Sciatic nerve (tissue), 2 donors: ENCODE measurements around the gene CD101. TPM values are rescaled to one million over a fixed set of nuclear protein-coding genes. Genes with fewer than 3 reads are reported as not detected.

Experiments
- ATAC-seq: fragments of 200-7000 bp; cut with Tn5 transposase; one replicate; pipeline ENCODE4 v1.9.1; 2020; ENCODE audit warnings: mild to moderate bottlenecking, moderate library complexity
- DNase-seq: peaks from one replicate; pipeline ENCODE4 v3.0.0-alpha.2; 2020; ENCODE audit warnings: low spot score
- intact Hi-C: fragments of 100-400 bp; cut with DNase I; formaldehyde crosslinking; loops from one replicate; pipeline ENCODE4 v1.14.2; 2022
- total RNA-seq: library from RNA; stranded (reverse); fragmentation: NEBNext Ultra II Directional; extraction: Animal tissue kit (Norgen Biotek cat#: 25700); gene quantifications from one replicate; pipeline ENCODE4 v1.2.1, GENCODE V29; 2021
- donor health status: DM: no; HTN: no; CAD: no.
- donor health status: DM: no; HTN: no; CAD: no.

CD101 gene
- total RNA-seq, 1 donor from 2014 or later: 1.0 TPM

DNA sequence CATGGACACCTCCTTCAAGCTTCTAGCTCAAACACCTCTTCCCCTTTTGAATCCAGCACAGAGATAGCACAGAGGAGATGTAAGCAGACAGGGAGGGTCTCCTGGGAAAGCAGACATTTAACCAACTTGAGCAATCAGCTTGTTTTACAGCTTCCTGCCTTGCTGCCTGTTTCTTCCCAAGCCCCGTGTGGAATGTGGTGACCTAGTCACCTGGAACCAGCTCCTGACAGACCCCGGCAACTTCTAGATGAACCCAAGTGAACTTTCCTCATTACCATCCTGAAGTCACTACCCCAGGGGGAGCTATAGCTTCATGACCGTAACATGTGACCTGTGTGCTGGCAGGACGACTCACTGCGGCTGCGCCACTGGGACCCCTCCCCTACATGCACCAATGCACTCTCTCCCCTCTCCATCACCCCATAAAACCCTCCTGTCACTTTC is 34.5 kb downstream of the CD101 start:
- DNase-seq: no peak
- no peak for ATAC-seq
- intact Hi-C loops: no loop called here

- intact Hi-C loops: no loop called here
- ATAC-seq (no peak), DNase-seq (no peak)
Measured at GRCh38 chr1:117037802-117038201, 36.2 kb downstream of the CD101 start.

- no peak for ATAC-seq
- no peak for DNase-seq
- intact Hi-C loops: no loop called here
Measured at GRCh38 chr1:117038236-117038635, 36.7 kb downstream of the CD101 start.

- ATAC-seq: no peak
- intact Hi-C loops: loop anchor here (10.0 kb wide), 1 partner anchor 319 kb away; no protein-coding TSS in a partner anchor
Measured at GRCh38 chr1:117044217-117044616, 42.7 kb downstream of the CD101 start.

GRCh38 chr1:117045644-117046043 is 44.1 kb downstream of the CD101 start:
- intact Hi-C loops: loop anchor here (10.0 kb wide), 1 partner anchor 321 kb away; no protein-coding TSS in a partner anchor
- DNase-seq: no peak
- ATAC-seq: no peak

More at GRCh38 chr1:117044217-117044616, 42.7 kb downstream of the CD101 start:
- no peak for DNase-seq

DNA sequence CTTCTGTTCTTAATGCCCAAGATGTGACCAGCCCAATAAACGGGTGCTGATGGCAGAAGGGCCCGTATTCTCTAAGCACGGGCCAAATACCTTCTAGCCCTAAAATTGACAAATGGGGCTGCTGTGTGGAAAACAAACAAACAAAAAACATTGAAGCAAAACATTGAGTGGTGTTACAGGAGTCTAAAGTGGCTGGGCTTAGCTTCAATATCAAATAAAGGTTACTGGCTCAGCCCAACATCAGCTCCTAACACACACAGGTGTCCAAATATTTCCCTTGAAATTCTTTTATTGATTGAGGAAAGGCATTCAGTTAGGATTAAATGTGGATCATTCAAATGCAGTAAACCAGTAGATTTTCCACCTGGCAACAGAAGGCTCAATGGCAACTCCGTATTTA is 45.2 kb downstream of the CD101 start:
- intact Hi-C loops: loop anchor here (10.0 kb wide), 1 partner anchor 322 kb away; no protein-coding TSS in a partner anchor

DNA sequence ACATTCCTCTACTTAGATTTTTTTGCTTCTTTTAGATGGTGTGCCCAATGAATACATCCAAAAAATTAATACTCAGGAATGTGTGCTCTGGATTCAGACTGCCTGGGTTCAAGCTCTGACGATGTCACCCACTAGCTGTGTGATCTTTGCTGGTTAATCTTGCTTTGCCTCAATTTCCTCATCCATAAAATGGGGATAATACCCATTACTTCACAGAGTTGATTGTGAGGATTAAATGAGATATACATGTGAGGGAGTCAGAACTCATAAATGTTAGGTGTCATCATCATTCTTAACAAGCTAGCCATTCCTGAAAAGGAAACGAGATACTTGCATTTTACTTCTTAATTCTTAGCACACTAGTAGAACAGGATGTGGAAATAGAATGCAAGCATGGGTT is 45.7 kb downstream of the CD101 start:
- DNase-seq: no peak
- ATAC-seq: no peak
- intact Hi-C loops: loop anchor here (10.0 kb wide), 1 partner anchor 322 kb away; no protein-coding TSS in a partner anchor

More for the DNA sequence above, 45.2 kb downstream of the CD101 start:
- no peak for ATAC-seq
- no peak for DNase-seq

- peak; percentile 73 for ATAC-seq
- intact Hi-C loops: loop anchor here (10.0 kb wide), 1 partner anchor 325 kb away; no protein-coding TSS in a partner anchor
- no peak for DNase-seq
Measured at GRCh38 chr1:117049857-117050256, 48.3 kb downstream of the CD101 start.

DNA sequence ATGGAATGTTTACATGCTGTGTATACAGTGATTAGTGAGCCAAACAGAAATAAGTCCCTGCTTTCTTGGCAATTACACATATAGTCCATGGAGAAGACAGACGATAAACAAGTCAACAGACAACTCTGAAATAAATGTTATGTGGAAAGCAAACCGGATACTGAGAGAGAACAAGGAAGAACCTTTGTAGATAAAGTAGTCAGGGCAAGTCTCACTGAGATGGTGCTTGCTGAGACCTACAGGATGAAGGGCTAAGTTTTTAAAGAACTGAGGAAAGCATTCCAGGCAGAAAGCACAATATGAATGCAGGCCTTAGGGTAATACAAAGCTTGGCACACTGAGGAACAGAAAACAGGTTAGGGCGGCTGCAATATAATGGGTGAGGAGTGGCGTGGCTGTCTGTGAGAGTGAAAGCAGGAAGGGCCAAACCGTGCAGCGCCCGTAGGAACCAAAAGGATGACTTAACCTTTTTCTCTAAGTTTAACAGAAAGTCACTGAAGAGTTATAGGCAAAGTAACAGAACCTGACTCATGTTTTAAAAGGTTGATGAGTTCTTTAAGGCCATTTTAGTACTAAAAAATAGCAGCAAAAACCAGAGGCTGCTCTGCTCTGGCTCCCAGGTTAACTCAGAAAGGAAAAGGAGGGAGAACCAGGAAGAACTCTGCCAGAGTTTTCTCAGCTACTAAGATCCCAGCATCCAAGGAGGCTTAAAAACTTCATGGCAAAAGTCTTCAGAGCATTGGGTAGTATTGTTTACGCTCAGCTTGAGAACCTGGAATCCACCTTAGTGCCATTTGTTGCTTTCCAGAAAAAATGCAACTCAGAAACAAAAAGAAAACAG is 49.9 kb downstream of the CD101 start:
- intact Hi-C loops: no loop called here
- ATAC-seq (peak; percentile 52), DNase-seq (no peak)

- DNase-seq (no peak), ATAC-seq (no peak)
- intact Hi-C loops: no loop called here
Measured at GRCh38 chr1:117054068-117054467, 52.5 kb downstream of the CD101 start.

DNA sequence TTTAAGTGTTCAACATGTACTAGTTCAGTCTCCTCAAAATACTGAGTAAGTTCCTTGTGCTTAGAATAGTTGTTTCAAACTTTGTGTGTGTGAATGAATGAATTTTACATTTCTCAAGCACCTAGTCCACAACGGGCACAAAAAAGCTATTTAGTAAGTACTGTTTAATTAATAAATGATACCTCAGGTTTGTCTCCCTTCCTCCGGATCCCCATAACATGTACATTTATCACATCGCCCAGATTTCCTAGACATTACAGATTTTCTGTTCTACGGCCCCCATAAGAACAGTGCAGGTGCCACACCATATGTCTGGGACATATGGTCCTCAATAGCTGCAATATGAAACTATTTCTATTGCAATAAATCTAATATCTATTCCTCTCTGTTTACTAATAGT is 57.2 kb downstream of the CD101 start:
- ATAC-seq (no peak), DNase-seq (no peak)
- intact Hi-C loops: no loop called here

GRCh38 chr1:117059334-117059677 is 57.7 kb downstream of the CD101 start:
- intact Hi-C loops: no loop called here
- DNase-seq: no peak
- no peak for ATAC-seq

DNA sequence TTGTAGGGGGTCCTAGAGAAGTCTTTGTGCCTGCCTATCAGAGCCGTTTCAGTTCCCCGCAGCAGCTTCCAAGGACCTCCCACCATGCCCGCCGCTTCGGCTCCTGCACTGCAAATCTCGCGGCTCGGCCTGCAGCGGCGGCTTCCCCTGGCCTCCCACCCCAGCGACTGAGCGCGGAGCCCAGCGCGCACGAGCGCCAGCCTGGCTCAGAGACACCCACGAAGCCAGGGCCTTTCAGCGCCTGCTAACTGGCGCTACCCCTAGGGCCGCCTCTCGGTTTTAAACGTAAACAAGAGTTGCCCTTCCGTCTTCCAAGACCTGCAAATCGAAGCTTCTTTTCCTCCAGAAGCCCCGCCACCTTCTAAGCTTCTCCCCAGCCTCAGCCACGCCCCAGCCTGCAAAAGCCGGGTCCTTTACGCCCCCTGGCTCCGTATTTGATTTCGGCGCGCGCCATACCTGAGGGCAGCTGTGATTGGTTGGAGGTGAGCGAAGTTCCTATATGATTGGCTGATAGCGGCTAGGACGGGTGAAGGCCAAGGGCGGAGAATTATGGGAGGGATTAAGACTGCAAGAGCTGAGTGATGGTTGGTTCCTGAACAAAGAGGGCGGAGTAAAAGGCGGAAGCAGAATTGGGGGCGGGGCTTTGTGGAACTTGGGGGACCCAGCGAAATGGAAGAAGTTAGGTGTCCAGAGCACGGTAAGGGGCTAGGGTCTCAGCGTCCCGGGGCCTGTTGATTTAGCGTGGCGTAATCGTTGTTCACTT is 58.3 kb downstream of the CD101 start, which contains the start of gene TTF2:
TSS of gene TTF2 (plus strand) at position 649 of the 763 bp plus-strand sequence. CDS start at position 670, 21 bp downstream.
- DNase-seq: peak; percentile 95
- peak; percentile 100 for ATAC-seq
- intact Hi-C loops: no loop called here

DNA sequence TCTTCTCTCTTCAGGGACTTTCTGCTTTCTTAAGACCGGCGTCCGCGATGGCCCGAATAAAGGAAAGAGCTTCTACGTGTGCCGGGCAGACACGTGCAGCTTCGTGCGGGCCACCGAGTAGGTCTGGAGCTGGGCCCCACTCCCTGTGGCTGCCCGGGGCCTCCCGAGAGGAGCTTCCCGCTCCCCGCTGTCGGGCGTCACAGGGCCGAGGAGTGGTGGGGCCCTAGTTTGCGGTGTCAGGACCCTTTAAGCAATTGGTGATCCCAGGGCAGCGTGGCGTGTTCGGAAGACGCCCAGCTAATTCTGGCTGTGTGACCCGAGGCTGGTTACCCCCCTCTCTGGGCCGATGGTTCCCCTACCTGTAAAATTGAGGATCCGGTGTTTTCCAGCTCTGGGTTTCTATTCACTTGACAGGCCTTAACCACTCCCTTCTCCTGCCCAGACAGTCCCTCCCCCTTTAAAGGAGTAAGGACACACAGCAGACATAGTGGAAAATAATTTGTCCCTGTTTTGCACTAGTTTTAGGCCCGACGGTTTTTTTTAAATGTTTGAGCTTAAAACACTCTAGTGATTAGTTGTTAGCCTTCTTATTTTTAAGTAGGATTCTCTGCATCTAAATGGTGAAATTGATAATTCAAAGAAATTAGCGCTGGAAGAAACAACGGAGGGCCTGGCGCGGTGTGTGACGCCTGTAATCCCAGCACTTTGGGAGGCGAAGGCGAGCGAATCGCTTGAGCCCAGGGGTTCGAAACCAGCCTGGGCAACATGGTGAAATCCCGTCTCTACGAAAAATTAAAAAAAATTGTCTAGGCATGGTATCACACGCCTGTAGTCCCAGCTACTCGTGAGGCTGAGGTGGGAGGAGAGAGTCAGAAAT is 59.1 kb downstream of the CD101 start:
- intact Hi-C loops: no loop called here
- ATAC-seq (peak; percentile 55), DNase-seq (no peak)

DNA sequence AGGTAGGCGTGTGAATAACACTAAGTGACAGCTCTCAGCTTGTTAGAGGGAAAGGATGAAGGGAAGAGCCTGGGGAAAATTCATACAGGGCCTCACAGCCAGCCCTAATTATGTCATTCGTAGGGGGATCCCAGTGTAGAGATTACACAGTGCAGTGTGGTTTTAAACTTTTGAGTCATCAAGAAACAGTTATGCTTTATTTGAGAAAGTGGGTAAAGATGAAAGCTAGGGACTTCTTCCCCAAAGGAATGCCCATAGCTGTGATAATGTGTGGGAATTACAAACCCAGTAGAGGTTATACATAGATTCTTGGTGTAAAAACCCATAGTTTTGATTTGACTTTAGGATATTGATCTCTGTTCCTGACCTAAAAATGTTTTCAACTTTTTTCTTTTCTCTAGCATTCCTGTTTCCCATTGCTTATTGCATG is 60.4 kb downstream of the CD101 start:
- DNase-seq (no peak), ATAC-seq (no peak)
- intact Hi-C loops: no loop called here

GRCh38 chr1:117066367-117066766 is 64.8 kb downstream of the CD101 start:
- intact Hi-C loops: no loop called here
- no peak for ATAC-seq
- no peak for DNase-seq

- peak; percentile 90 for ATAC-seq
Measured at GRCh38 chr1:117067533-117068370, 66.2 kb downstream of the CD101 start.

DNA sequence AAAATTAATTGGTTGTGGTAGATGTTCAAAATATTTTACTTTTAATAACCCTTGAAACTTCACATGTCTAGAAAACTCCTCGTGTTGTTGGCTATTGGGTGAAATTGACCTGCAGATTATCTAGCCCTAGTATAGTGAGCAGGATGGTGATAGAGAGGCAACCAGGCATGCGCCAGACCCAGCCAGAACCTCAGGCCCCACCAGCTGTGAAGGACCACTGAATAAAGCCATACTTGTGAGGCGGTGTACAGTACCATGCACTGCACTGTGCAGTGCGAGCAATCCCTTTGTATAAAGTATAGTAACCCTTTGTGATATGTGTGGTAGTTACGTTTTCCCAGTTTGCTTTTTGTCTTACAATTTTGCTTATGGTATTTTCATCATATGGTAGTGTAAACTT is 67.0 kb downstream of the CD101 start:
- intact Hi-C loops: no loop called here
- DNase-seq (no peak), ATAC-seq (peak; percentile 36)

More at GRCh38 chr1:117067533-117068370, 66.2 kb downstream of the CD101 start:
- DNase-seq: peak; percentile 69
- intact Hi-C loops: no loop called here
